Stimulated activated CD8-positive, alpha-beta memory T cell treated with anti-CD3 and anti-CD28 coated beads, Interleukin-7, amount 100 ng/mL, for 1 hour (primary cell): Measurements from ENCODE around the gene TMEM218.
"Not testable (repeated sequence)": the region's sequence is repeated elsewhere in the genome, so short reads cannot be mapped to it uniquely, and the experiment has no call there.

Experiments used
- DNase-seq, 2 donors: peaks; one replicate each; pipeline ENCODE4 v3.0.0-alpha.2; 2020; ENCODE audit warnings: low read depth in 2 of 2

The TMEM218 gene

GRCh38 chr11:125075242-125075625, 36.2 kb downstream of the TMEM218 start:
- DNase-seq, result no peak

- DNase-seq, result no peak
Measured at GRCh38 chr11:125074511-125075241, 36.8 kb downstream of the TMEM218 start.

- DNase-seq, result no peak
Measured at GRCh38 chr11:125073616-125074483, 37.6 kb downstream of the TMEM218 start.

DNA sequence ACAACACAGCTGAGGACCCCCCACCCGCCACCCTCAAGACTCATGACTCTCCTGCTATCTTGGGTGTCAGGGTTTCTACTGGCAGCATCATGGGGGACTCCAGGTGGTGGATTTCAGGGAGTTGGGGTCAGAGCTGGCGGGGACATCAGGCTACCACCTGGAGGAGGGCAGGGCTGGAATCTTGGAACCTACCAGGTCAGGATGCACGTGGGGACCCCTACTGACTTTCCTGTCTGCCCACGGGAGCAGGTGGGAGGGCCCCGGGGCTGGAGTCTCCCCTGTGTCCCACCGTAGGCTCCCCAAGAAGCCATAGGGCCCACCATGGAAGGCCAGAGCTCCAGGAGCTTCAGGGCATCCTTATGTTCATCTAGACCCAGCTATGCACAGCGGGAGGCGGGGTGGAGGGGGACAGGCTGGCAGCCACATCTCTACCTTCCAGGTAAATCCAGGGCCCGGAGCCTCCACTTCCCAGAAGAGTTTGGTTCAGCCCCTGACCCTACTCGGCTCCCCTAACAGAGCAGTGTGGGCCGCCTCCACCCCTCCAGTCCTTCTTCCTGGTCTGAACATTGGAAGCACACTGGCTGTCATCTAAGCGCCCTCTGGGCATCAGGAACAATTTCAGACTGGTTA, 38.4 kb downstream of the TMEM218 start:
- DNase-seq, result no peak

DNA sequence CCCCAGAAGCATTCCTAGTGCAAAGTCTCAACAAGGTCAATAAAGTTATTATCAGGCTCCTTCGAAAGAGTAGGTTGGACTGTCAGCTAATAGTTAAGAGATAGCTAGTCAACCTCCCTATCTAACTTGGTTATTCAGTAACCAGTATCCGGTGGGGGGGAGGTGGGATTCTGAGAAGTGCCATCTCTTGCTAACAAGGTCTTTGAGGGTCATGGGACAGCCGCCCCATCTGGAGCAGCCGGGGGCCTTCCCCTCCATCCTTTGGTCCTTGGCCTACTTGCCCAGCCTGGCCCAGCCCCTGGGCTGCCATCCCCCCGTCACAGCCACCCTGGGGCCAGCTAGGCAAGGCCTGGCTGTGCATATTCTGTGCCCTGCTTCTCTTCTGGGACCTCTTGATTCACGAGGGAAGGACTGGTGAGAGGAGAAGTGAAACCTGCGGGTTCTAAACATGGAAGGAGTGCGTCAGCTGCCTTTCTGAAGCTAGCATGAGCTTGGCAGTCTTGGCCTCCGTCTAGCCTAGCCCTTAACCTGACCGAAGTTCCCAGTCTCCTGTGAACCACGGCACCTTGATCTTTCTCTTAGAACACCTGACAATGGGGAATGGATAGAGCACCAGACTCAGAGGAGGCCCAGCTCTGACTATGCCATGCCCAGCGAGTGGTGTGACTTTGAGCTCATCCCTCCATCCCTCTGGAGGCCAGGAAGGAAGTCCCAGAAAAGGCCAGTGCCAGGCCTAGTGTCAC, 39.0 kb downstream of the TMEM218 start:
- DNase-seq, result no peak

GRCh38 chr11:125071846-125072217, 39.6 kb downstream of the TMEM218 start:
- DNase-seq, result no peak

DNA sequence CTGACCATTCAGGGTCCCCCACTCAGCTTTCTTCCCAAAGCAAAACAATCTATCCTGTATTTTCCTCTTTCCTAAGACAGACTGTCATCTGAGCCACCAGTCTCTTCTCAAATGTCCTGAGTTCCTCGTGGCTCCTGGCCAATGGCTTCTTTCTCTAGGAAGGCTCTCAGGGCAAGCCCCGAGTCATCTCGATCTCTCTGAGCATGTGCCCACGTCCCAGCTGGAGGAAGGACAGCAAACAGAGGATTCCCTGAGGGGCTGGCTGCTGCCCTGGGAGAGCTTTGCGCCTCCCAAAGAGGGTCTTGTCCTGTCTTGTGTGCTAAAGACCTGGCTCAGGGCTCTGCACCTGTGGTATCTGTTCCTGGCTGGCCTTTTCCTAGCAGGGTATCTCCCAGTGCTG, 40.0 kb downstream of the TMEM218 start:
- DNase-seq, result no peak

DNA sequence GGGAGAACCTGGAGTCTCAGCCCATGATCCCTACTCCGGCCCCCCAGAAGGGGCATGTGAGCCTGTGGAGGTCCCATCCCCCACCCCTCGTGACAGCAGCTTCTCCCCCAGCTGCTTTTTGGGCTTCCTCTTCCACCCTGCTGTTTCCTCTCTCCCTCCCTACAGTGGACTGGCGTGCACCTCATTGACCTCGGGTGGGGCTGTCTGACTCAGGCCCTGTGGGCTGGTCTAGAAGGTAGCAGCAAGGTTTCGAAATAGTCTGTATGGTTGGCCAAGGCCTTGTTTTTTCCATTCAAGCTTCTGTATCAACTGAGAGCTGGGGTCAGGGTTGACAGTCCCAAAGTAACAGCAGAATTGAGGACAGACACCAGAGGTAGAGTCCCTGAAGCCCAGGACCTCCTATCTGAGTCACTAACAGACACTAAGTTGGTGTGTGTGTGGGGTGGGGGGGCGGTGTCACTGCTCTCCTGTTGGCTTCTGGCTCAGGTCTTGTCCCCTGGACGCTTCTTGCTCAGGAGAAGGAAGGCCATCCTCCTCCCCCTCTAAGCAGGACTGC, 40.6 kb downstream of the TMEM218 start:
- no peak for DNase-seq

DNA sequence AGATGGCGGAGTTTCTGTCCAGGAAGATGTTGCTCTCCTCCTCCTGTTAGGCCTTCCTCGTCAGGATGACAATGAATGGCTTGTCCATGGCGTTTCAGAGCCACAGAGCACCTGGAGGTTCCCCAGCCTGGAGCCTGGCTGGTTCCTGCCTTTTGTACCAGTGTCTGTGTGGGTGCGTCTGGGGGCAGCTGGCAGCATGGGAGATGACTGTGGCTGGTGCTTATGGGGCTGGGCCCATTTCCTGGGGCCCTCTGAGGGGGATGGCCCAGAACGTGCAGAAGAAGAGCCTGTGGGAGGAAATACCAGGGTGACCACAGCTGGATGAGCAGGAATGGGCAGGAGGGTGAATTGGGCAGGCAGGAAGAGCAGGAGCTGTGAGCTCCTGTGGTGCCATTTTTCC, 41.6 kb downstream of the TMEM218 start:
- no peak for DNase-seq

DNA sequence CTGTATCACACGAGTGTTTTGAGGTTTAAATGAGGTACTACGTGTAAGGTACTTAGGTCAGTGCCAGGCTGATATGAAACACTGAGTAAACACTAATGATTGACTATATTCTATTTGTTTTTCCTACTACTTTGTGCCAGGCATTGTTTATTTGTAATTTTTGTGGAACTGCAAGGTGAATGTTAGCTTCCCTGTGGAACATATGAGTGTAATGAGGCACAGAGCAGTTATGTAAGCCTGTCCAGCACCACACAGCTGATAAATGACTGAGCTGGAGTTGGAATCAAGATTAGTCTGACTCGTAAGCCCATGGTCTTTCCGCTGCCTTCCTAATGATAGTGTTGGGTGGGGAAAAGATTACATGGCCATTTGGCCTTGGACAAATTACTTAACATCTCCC, 42.4 kb downstream of the TMEM218 start:
- no peak for DNase-seq

- no peak for DNase-seq
Measured at GRCh38 chr11:125068368-125068767, 43.1 kb downstream of the TMEM218 start.

- DNase-seq, result no peak
Measured at GRCh38 chr11:125064070-125064469, 47.4 kb downstream of the TMEM218 start.

DNA sequence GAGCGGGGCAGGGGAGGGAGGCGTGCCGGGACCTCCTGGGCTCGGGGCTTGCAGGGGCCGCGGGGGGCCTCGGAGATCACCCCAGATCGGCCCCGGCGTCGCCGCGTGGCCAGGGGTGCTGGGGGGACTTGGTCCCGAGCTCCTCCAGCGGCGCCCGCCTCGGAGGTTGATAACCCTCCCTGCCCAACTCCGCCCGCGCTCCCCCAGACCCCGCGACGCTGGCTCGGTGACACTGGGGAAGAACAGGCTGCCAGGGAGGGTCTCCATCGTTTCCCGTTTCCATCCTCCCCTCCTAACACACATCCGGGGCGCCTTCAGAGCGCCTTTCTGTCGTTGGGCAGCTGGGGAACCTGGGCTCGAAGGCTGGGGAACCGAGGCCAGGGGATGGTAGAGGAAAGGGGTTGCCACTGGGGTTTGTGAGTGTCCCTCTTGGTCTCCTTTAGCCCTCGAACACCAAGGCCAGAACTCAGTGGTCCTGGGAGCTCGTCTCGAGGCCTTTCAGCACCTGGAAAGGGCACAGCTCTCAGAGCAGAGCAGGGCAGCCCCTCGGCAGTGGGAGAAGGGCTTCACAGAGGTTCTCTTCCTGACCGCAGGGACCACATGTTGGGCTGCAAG, 47.9 kb downstream of the TMEM218 start:
- DNase-seq, result no peak

GRCh38 chr11:125062931-125063428, 48.4 kb downstream of the TMEM218 start, which contains the start of gene SLC37A2:
Gene SLC37A2, plus strand, starts transcription at chr11:125063305. Its CDS starts 63 bp downstream, at chr11:125063368.
- DNase-seq, result no peak

GRCh38 chr11:125062218-125062930, 49.1 kb downstream of the TMEM218 start:
- DNase-seq, result no peak

DNA sequence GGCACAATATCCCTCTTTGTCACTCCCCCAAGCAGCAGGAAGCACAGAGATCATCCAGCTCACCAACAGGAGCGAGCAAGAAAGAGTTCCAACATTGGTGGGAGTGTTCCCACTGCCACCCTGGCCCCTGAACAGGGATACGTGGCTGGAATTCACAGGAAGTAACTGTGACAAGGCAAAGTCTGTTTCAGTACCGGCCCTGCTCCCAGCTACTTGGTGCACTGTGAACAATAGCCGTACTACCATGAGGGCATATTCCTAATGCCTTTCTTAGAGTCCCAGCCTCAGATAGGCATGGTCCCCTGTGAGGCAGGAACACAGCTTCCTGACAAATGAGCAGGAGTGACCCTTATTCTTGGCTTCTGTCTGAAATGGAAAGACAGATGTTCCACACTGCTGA, 50.1 kb downstream of the TMEM218 start:
- DNase-seq, result no peak

DNA sequence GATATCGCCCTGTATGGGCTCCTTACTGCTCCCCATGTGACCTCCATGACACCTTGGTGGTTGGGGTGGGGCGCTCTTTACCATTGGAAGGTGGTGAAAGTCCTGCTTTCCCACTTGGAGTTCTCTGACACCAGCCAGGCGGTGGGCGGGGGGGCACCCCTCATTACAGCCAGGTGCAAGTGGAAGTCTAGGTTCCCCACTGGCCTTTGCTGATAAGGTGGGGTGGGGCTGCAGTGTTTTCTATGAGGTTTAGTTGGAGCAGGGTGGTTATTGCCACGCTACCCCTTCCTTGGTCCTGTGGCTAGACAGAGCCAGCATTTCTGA, 53.8 kb downstream of the TMEM218 start:
- DNase-seq, result no peak

- no peak for DNase-seq
Measured at GRCh38 chr11:125056931-125057692, 54.3 kb downstream of the TMEM218 start.

DNA sequence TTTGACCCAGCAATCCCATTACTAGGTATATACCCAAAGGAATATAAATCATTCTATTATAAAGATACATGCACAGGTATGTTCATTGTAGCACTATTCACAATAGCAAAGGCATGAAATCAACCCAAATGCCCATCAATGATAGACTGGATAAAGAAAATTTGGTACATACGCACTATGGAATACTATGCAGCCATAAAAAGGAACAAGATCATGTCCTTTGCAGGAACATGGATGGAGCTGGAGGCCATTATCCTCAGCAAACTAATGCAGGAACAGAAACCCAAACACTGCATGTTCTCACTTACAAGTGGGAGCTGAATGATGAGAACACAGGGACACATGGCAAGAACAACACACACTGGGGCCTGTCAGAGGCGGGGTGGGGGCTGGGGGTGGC, 55.3 kb downstream of the TMEM218 start:
- not testable (repeated sequence) for DNase-seq
